Prostate gland (tissue), 2 donors: Measurements from ENCODE around the gene RAP1GDS1. TPM values are rescaled to one million over a fixed set of nuclear protein-coding genes. Genes with fewer than 3 reads are reported as not detected.

Source experiments
- DNase-seq: peaks from one replicate; pipeline ENCODE4 v3.0.0-alpha.2; 2019; ENCODE audit warnings: low spot score
- H3K27ac ChIP-seq, 2 donors: fragments of 200-600 bp; sonication (generic); 2 replicates each; pipeline ENCODE4 v1.5.1; 2017 to 2019
- H3K27me3 ChIP-seq: fragments of 200-600 bp; sonication (generic); replicated peaks from 2 replicates; pipeline ENCODE4 v1.5.1; 2019; ENCODE audit not compliant: insufficient read depth
- H3K36me3 ChIP-seq, 2 donors: fragments of 200-600 bp; sonication (generic); 1 replicate in 1 of 2; 2 replicates in 1 of 2; pipeline versions ENCODE4 v1.5.1 to v1.8.1; 2017 to 2019
- H3K4me1 ChIP-seq: fragments of 200-600 bp; sonication (generic); replicated peaks from 2 replicates; pipeline ENCODE4 v1.5.1; 2019
- H3K4me3 ChIP-seq, 2 donors: fragments of 200-600 bp; sonication (generic); 2 replicates each; pipeline ENCODE4 v1.5.1; 2017 to 2019
- H3K9me3 ChIP-seq: fragments of 200-600 bp; sonication (generic); 2 replicates; pipeline ENCODE4 v1.5.1; 2017
- CTCF ChIP-seq, 4 experiments: fragments of 200-600 bp in 2 of 4; fragments of 450-650 bp in 2 of 4; sonication (generic) in 2 of 4; IDR thresholded peaks; 1 replicate in 3 of 4; 2 replicates in 1 of 4; pipeline ENCODE4 v1.5.1; 2016 to 2019; ENCODE audit warnings: antibody characterized with exemption in 4 of 4, mild to moderate bottlenecking in 2 of 4, moderate library complexity in 2 of 4
- POLR2A ChIP-seq: fragments of 450-650 bp; IDR thresholded peaks from one replicate; pipeline ENCODE4 v1.6.1; 2016; ENCODE audit warnings: antibody characterized with exemption, mild to moderate bottlenecking
- POLR2AphosphoS5 ChIP-seq: sonication (generic); formaldehyde crosslinking; IDR thresholded peaks from one replicate; pipeline ENCODE4 v1.6.1; 2017; ENCODE audit warnings: antibody characterized with exemption
- WGBS: methylation state at CpG from one replicate; pipeline ENCODE4 v1.1.5; 2018; 5-methylcytosine and 5-hydroxymethylcytosine counted together
- intact Hi-C: fragments of 100-400 bp; cut with DNase I; formaldehyde crosslinking; loops from one replicate; pipeline ENCODE4 v1.14.2; 2022
- total RNA-seq, 2 donors: library from RNA; depleted of rRNA; stranded (reverse); fragments of >200 nt; gene quantifications; one replicate each; pipeline ENCODE4 v1.1.0, GENCODE V29; 2016

The RAP1GDS1 gene
- total RNA-seq, 2 donors from 2014 or later, result 16.5 to 34.5 TPM

DNA sequence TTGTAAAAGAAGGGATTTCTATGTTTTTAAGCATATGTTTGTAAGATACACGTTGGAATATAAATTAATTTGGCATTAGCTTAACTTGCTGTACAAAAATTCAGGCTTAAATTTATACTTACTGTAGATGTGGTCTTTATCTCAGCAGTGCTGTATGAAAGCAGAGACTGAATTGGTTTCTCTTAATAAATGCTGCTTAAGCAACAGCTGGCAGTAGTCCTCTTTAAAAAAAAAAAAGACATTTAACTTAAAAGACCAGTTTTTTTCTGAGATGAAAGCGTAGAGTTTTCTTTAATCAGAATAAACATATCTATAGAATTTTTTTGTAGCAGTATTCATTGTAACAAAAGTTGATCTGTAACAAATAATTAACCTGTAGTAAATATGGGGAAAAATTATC lies 124.6 kb downstream of the RAP1GDS1 start:
- Histone ChIP-seq H3K27me3 (no peaks in the 10 kb centered on the region), H3K9me3 (no peaks in the 10 kb centered on the region), H3K27ac (no peak overlapping the region), H3K4me1 (no peaks in the 10 kb centered on the region), H3K36me3 (no peaks in the 10 kb centered on the region), H3K4me3 (no peak overlapping the region)
- no peak for TF ChIP-seq CTCF (IDR thresholded peaks at IDR 0.05)
- no peak for TF ChIP-seq POLR2A
- no peak for TF ChIP-seq POLR2AphosphoS5
- DNase-seq, result no peak
- 73% methylated on average over 2 of the region's 2 CpGs for WGBS
- intact Hi-C loops, result no loop called here

- Histone ChIP-seq H3K36me3 (no peaks in the 10 kb centered on the region), H3K4me3 (no peak overlapping the region), H3K9me3 (no peaks in the 10 kb centered on the region), H3K4me1 (no peaks in the 10 kb centered on the region), H3K27me3 (no peaks in the 10 kb centered on the region), H3K27ac (no peak overlapping the region)
- DNase-seq, result no peak
- 91% methylated on average over 5 of the region's 5 CpGs for WGBS
- intact Hi-C loops, result no loop called here
- TF ChIP-seq POLR2A, result no peak
- TF ChIP-seq POLR2AphosphoS5, result no peak
- TF ChIP-seq CTCF (IDR thresholded peaks at IDR 0.05), result no peak
Measured at GRCh38 chr4:98387345-98388026, 126.3 kb downstream of the RAP1GDS1 start.

DNA sequence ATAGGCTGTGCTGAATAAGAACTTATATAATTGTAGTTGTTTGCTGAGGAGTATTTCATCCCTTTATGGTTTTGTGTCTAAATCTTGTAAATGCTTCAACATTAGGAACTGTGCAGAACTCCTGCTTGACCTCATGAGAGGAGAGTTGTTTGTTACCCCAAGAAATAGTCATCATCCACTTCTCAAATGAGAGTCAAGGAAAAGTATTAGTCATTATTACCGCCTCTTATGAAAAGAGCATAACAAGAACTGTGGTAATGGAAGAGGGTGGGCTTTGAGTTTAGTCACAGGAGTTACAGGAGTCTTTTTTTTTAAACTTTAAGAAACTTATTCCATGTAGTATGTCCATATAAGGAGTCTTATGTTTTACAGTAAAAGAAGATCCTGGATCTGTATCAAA lies 132.9 kb downstream of the RAP1GDS1 start:
- H3K27ac ChIP-seq, result no peak overlapping the region
- H3K27me3 ChIP-seq, result no peaks in the 10 kb centered on the region
- H3K36me3 ChIP-seq, result no peaks in the 10 kb centered on the region
- H3K4me1 ChIP-seq, result no peaks in the 10 kb centered on the region
- H3K4me3 ChIP-seq, result no peak overlapping the region
- 94% methylated on average over 1 of the region's 1 CpG for WGBS
- TF ChIP-seq POLR2AphosphoS5 (no peak), POLR2A (no peak), CTCF (IDR thresholded peaks at IDR 0.05) (no peak)
- DNase-seq, result no peak
- intact Hi-C loops, result no loop called here
- no peaks in the 10 kb centered on the region for H3K9me3 ChIP-seq

GRCh38 chr4:98399915-98400314 lies 138.7 kb downstream of the RAP1GDS1 start:
- H3K9me3 ChIP-seq, result no peaks in the 10 kb centered on the region
- H3K4me1 ChIP-seq, result no peaks in the 10 kb centered on the region
- 96% methylated on average over 1 of the region's 1 CpG for WGBS
- DNase-seq, result no peak
- no peaks in the 10 kb centered on the region for H3K36me3 ChIP-seq
- TF ChIP-seq CTCF (IDR thresholded peaks at IDR 0.05) (no peak), POLR2A (no peak), POLR2AphosphoS5 (no peak)
- intact Hi-C loops, result no loop called here
- H3K27me3 ChIP-seq, result no peaks in the 10 kb centered on the region
- no peak overlapping the region for H3K4me3 ChIP-seq
- no peak overlapping the region for H3K27ac ChIP-seq

DNA sequence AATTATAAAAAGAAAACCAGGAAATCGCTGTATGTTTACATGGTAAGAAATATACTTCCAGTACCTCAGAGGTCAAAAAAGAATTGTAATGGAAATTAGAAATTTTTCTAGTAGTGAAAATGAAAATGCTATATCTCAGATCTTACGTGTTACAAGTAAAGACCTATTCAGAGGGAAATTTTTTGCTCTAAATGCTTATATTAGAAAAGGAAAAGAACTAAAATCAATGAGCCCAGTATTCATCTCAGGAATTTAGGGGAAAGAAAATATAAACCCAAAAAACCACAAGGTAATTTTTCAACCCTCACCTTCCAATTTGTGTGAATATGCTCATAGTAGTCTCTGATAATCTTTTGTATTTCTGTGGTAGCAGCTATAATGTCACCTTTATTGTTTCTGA lies 145.6 kb downstream of the RAP1GDS1 start:
- Histone ChIP-seq H3K4me1 (no peaks in the 10 kb centered on the region), H3K27ac (no peak overlapping the region), H3K4me3 (no peak overlapping the region), H3K9me3 (no peaks in the 10 kb centered on the region), H3K36me3 (no peaks in the 10 kb centered on the region), H3K27me3 (no peaks in the 10 kb centered on the region)
- TF ChIP-seq POLR2A (no peak), CTCF (IDR thresholded peaks at IDR 0.05) (no peak), POLR2AphosphoS5 (no peak)
- DNase-seq, result no peak
- WGBS, result 93% methylated on average over 2 of the region's 2 CpGs
- intact Hi-C loops, result no loop called here
